Stimulated activated CD4-positive, alpha-beta T cell treated with anti-CD3 and anti-CD28 coated beads, Interleukin-2, amount 100 ng/mL, for 48 hours (primary cell): ENCODE data around the gene NEURL2.

ENCODE experiments used
- DNase-seq, 2 donors: peaks; one replicate each; pipeline ENCODE4 v3.0.0-alpha.2; 2020

Gene NEURL2

DNA sequence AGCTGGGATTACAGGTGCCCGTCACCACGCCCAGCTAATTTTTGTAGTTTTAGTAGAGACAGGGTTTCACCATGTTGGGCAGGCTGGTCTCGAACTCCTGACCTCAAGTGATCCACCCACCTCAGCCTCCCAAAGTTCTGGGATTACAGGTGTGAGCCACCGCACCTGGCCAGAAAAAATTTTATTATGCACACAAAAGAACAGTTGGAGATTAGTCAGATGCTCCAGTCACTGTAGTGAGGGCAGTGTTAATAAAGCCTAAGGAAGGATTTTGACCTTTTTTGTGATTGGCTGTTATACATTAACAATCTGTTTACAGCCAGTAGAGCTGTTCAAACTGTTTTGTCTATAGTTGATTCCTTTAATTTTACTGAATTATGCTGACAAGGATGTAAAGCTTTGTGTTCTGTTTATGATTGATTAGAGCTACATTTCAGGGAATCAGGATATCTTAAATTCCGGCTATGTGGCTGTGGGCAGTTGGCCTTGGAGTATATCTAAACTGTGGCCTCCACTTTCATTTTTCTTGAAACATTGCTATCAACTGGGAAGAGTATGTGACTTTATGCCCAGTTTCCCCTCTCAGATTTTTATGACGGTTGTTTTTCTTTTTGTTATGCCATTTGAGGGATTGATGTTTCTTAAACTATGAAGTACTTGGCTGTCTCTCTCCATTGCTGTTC, 23.7 kb downstream of the NEURL2 start:
- DNase-seq, result no peak

DNA sequence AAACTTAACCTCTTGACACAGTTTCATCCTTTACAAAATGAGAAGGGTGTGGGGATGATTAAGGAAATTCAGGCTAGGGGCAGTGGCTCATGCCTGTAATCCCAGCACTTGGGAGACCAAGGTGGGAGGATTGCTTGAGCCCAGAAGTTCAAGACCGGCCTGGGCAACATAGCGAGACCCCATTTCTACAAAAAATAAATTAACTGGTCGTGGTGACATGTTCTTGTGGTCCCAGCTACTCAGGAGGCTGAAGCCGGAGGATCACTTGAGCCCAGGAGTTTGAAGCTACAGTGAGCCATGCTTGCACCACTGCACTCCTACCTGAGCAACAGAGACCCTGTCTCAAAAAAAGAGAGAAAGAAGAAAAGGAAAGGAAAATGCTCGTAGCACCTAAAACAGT, 24.6 kb downstream of the NEURL2 start:
- DNase-seq, result no peak

DNA sequence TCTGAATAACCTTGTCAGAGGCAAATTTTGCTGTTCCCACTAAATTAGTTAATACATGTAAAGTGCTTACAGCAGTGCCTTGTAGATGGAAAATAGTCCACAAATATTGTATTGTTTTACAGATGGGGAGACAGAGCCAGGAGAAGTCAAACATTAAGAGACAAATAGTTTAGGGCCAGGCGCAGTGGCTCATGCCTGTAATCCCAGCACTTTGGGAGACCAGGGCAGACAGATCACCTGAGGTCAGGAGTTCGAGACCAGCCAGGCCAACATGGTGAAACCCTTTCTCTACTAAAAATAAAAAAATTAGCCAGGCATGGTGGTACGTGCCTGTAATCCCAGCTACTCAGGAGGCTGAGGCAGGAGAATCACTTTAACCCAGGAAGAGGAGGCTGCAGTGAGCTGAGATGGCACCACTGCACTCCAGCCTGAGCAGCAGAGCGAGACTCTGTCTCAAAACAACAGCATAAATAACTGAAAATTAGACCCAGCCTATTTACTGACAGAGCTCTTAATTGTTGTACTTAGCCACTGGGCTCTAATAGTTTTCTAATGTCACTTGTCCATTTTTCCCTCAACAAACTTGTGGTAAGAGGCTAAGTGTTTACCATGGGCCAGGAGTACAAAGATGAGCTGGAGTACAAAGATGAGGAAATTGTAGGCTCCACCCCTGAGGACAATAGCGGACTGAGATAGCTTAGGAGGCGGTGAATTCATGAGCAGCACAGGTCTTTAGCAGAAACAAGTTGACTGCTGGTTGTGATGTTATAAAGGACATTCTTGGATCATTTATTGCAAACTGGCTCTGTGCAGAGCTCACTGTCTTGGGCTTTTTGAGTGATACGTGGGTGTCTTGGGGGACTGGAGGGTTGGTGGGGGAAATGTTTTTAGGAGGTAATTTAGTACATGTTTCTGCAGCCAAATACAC, 27.2 kb downstream of the NEURL2 start:
- no peak for DNase-seq

- no peak for DNase-seq
Measured at GRCh38 chr20:45861221-45862075, 29.6 kb downstream of the NEURL2 start.

DNA sequence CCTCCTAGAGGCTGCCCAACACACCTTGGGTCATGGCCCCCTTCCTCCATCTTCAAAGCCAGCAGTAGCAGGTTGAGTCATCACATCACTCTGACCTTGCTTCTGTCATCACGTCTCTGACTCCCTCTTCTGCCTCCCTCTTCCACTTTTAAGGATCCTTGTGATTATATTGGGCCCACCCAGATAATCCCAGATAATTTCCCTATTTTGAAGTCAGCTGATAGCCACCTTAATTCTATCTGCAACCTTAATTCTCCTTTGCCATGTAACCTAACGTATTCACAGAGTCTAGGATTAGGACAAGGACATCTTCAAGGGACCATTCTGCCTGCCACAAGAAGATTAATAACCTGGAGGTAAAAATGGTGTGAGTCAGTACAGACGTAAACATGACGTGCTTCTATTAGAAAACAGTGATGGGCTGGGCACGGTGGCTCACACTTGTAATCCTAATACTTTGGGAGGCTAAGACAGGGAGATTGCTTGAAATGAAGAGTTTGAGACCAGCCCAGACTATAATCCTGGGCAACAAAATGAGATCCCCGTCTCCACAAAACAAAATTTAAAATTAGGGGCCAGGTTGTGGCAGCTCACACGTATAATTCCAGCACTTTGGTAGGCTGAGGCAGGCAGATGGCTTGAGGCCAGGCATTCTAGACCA, 30.3 kb downstream of the NEURL2 start:
- no peak for DNase-seq

DNA sequence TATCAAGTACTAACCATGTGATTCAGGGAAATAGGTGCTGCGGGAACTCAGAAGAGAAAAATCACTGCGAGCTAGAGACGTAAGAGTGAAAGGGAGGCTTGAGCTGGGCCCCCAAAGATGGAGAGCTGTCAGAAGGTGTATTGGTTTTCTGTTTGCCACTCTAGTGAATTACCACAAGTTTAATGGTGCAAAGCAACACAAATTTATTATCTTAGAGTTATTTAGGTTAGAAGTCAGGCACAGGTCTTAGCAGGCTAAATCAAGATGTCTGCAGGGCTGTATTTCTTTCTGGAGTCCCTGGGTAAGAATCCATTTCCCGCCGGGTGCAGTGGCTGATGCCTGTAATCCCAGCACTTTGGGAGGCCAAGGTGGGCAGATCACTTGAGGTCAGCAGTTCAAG, 31.1 kb downstream of the NEURL2 start:
- DNase-seq, result no peak

DNA sequence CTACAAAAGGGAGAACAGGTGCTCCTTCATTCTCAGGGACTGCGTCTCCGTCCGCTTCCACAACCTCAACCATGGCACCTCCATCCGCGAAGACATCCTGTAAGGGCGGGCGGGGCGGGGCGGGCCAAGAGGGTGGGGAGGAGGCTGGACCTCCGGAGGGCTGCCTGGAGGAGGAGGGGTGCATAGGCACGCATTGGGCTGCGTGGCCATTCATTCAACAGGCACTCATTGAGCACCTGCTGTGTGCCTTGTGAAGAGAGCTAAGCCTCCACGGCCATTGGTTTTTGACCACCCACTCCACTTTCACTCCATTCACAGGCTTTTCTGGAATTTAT, 33.2 kb downstream of the NEURL2 start:
- peak in 1 of 2 donors; percentile 32 for DNase-seq

GRCh38 chr20:45857114-45857881, 33.7 kb downstream of the NEURL2 start, which contains the start of the genes ACOT8 and ZSWIM3:
Gene ACOT8, minus strand, starts transcription at chr20:45857392. Its CDS starts 77 bp downstream, at chr20:45857315.
Gene ZSWIM3, plus strand, starts transcription at chr20:45857614. Its CDS starts 212 bp downstream, at chr20:45857826.
- peak; percentile 84 to 92 for DNase-seq

- no peak for DNase-seq
Measured at GRCh38 chr20:45853484-45853883, 37.5 kb downstream of the NEURL2 start.

- DNase-seq, result no peak
Measured at GRCh38 chr20:45852326-45852725, 38.7 kb downstream of the NEURL2 start.

GRCh38 chr20:45851501-45851900, 39.5 kb downstream of the NEURL2 start:
- DNase-seq, result no peak

GRCh38 chr20:45850926-45851325, 40.1 kb downstream of the NEURL2 start:
- no peak for DNase-seq

DNA sequence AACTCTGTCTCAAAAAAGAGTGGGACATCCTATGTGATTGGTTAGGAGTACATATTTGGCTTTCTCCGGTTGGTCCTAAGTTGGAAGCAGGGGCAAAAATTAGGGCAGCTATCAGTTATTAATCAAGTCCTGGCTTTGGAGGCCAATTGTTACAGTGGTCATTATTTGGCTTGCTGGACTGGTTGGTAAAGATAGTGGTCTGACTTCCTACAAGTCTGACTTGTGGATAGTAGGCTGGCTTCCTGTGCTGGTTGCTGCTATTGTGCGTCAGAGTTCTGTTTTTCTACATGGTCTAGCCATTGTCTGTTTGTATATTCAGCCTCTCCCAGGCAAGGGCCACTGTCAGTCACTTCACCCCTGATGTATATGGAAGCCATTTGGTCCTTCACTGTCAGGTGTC, 40.8 kb downstream of the NEURL2 start:
- no peak for DNase-seq

GRCh38 chr20:45848969-45849582, 41.9 kb downstream of the NEURL2 start:
- no peak for DNase-seq

DNA sequence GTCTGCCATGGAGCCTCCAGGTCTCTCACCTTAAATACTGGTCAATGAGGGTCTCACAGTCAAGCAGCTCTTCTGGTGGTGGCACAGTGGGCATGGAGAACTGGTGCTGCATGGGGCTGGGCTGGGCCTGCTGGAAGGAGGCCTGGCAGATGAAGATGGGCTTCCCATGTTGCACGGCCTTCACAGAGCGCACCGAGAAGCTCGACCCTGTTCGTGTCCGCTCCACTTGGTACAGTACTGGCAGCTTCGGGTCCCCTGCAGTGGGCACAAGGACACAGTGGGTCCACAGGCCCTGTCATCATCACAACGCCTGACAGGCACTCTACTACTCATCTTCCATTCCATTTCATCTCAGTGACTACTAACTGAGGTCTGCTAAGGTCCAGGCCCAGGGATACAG, 42.6 kb downstream of the NEURL2 start:
- DNase-seq, result no peak

GRCh38 chr20:45845452-45845851, 45.6 kb downstream of the NEURL2 start:
- no peak for DNase-seq

GRCh38 chr20:45843506-45843905, 47.5 kb downstream of the NEURL2 start:
- DNase-seq, result no peak

GRCh38 chr20:45842169-45842812, 48.7 kb downstream of the NEURL2 start:
- DNase-seq, result no peak

DNA sequence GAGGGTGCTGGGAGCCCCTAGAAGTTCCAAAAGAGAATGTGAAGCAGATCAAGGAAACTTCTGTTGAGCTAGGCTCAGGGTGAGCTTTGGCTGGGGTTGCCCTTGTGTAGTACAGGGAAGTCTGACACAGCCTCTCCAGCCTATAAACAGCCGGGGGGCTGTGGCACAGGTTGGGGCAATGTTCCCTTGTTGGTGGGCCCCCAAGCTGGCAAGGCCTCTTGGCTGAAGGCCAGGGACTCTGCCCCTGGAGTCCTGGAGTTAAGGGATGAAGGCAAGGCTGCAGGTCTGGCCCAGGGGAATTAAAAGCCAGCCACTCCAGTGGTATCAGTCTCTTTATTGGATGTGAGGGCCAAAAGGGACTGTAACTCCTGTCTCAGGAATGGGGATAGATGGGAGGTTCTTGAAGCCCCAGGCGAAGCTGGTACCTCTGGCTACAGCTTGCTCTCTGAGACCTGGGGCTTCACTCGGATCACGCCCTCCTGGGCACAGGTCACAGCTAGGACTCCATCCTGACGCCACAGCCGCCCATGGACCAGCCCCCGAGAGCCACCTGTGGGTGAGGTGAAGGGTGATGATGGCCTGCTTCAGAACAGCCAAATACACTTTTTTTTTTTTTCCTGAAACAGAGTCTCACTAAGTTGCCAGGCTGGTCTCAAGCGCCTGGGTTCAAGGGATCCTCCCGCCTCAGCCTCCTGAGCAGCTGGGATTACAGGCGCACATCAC, 49.4 kb downstream of the NEURL2 start:
- DNase-seq, result no peak

- no peak for DNase-seq
Measured at GRCh38 chr20:45840700-45841198, 50.3 kb downstream of the NEURL2 start.
